ENCODE data around the gene BOC. TPM values are rescaled to one million over a fixed set of nuclear protein-coding genes. Genes with fewer than 3 reads are reported as not detected.
A peak's percentile ranks its signal among the peaks of the same experiment; 100 is the strongest.

The BOC gene
- total RNA-seq, 1 experiment from 2014 or later: 1.2 TPM

DNA sequence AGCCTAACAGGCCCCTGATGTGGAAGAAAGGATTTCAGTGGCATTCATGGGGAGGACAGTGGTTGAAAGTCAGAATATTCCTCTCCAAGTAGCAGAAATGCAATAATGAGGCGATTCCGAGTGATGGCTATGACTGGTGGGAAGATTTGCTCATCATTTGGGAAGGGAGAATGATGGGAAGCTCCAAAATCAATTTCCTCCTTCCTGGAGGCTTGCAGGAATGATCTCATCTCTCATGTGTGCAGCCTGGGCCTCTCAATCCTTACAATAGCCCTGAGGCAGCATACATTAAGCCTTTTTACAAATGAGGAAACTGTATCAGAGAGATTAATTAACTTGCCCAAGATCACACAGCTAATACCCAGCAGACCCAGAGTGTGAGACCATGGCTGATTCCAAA lies 58.7 kb downstream of the BOC start:
- Histone ChIP-seq H3K27ac (ENCODE audit: low read depth, low read length, poor library complexity, severe bottlenecking) (no peak overlapping the region), H3K27me3 (replicated peaks; ENCODE audit: insufficient read depth, low read depth, low read length, poor library complexity) (no peaks in the 10 kb centered on the region), H3K9me3 (ENCODE audit: low read depth, low read length, poor library complexity, severe bottlenecking) (no peaks in the 10 kb centered on the region), H3K4me3 (ENCODE audit: low read depth, low read length, poor library complexity, severe bottlenecking) (no peak overlapping the region), H3K4me1 (ENCODE audit: insufficient read depth, low read length, poor library complexity, severe bottlenecking) (peaks cover 11% of the 10 kb centered on the region), H3K36me3 (ENCODE audit: insufficient read depth, low read length, poor library complexity, severe bottlenecking) (no peaks in the 10 kb centered on the region)
- DNase-seq (ENCODE audit: low spot score): no peak
- ChIA-PET POLR2A (ENCODE audit: low non-redundant PET) (no interaction called here), CTCF (no interaction called here)
- no TSS peak for BruUV-seq (replicated peaks)
- intact Hi-C loops (cut with micrococcal nuclease; ENCODE audit: unreplicated experiment): no loop called here
- TF ChIP-seq, protein P1, sequence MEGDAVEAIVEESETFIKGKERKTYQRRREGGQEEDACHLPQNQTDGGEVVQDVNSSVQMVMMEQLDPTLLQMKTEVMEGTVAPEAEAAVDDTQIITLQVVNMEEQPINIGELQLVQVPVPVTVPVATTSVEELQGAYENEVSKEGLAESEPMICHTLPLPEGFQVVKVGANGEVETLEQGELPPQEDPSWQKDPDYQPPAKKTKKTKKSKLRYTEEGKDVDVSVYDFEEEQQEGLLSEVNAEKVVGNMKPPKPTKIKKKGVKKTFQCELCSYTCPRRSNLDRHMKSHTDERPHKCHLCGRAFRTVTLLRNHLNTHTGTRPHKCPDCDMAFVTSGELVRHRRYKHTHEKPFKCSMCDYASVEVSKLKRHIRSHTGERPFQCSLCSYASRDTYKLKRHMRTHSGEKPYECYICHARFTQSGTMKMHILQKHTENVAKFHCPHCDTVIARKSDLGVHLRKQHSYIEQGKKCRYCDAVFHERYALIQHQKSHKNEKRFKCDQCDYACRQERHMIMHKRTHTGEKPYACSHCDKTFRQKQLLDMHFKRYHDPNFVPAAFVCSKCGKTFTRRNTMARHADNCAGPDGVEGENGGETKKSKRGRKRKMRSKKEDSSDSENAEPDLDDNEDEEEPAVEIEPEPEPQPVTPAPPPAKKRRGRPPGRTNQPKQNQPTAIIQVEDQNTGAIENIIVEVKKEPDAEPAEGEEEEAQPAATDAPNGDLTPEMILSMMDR (conservative IDR thresholded peaks at IDR 0.05; ENCODE audit: low read depth, low read length): no peak
- no peak for TF ChIP-seq EZH2 (IDR thresholded peaks at IDR 0.05; ENCODE audit: borderline replicate concordance, low read depth, low read length, poor library complexity, severe bottlenecking)

GRCh38 chr3:113270786-113271185 lies 59.4 kb downstream of the BOC start:
- Histone ChIP-seq H3K36me3 (ENCODE audit: insufficient read depth, low read length, poor library complexity, severe bottlenecking) (no peaks in the 10 kb centered on the region), H3K4me1 (ENCODE audit: insufficient read depth, low read length, poor library complexity, severe bottlenecking) (peaks cover 16% of the 10 kb centered on the region), H3K4me3 (ENCODE audit: low read depth, low read length, poor library complexity, severe bottlenecking) (no peak overlapping the region), H3K27ac (ENCODE audit: low read depth, low read length, poor library complexity, severe bottlenecking) (no peak overlapping the region), H3K9me3 (ENCODE audit: low read depth, low read length, poor library complexity, severe bottlenecking) (no peaks in the 10 kb centered on the region), H3K27me3 (replicated peaks; ENCODE audit: insufficient read depth, low read depth, low read length, poor library complexity) (no peaks in the 10 kb centered on the region)
- no TSS peak for BruUV-seq (replicated peaks)
- no peak for DNase-seq (ENCODE audit: low spot score)
- TF ChIP-seq, protein P1 (conservative IDR thresholded peaks at IDR 0.05; ENCODE audit: low read depth, low read length): no peak
- TF ChIP-seq EZH2 (IDR thresholded peaks at IDR 0.05; ENCODE audit: borderline replicate concordance, low read depth, low read length, poor library complexity, severe bottlenecking): no peak
- ChIA-PET CTCF (no interaction called here), POLR2A (ENCODE audit: low non-redundant PET) (no interaction called here)
- intact Hi-C loops (cut with micrococcal nuclease; ENCODE audit: unreplicated experiment): no loop called here

GRCh38 chr3:113271189-113271588 lies 59.8 kb downstream of the BOC start:
- BruUV-seq (replicated peaks): no TSS peak
- CTCF ChIA-PET: interaction anchor here (0.6 kb wide), 1 partner anchor 17 kb away, joined by 3 read pairs; no protein-coding TSS in a partner anchor

More at GRCh38 chr3:113271189-113271588, 59.8 kb downstream of the BOC start:
- Histone ChIP-seq H3K4me3 (ENCODE audit: low read depth, low read length, poor library complexity, severe bottlenecking) (no peak overlapping the region), H3K36me3 (ENCODE audit: insufficient read depth, low read length, poor library complexity, severe bottlenecking) (no peaks in the 10 kb centered on the region), H3K27ac (ENCODE audit: low read depth, low read length, poor library complexity, severe bottlenecking) (no peak overlapping the region), H3K4me1 (ENCODE audit: insufficient read depth, low read length, poor library complexity, severe bottlenecking) (peaks cover 18% of the 10 kb centered on the region), H3K27me3 (replicated peaks; ENCODE audit: insufficient read depth, low read depth, low read length, poor library complexity) (no peaks in the 10 kb centered on the region), H3K9me3 (ENCODE audit: low read depth, low read length, poor library complexity, severe bottlenecking) (no peaks in the 10 kb centered on the region)
- POLR2A ChIA-PET (ENCODE audit: low non-redundant PET): no interaction called here
- DNase-seq (ENCODE audit: low spot score): peak; percentile 12
- no peak for TF ChIP-seq EZH2 (IDR thresholded peaks at IDR 0.05; ENCODE audit: borderline replicate concordance, low read depth, low read length, poor library complexity, severe bottlenecking)
- TF ChIP-seq, protein P1 (conservative IDR thresholded peaks at IDR 0.05; ENCODE audit: low read depth, low read length): no peak
- intact Hi-C loops (cut with micrococcal nuclease; ENCODE audit: unreplicated experiment): no loop called here
